ENCODE data around the gene NEURL1.

- no peak for TF ChIP-seq CTCF (IDR thresholded peaks at IDR 0.05)
- no peak for TF ChIP-seq EP300 (IDR thresholded peaks at IDR 0.05)
- TF ChIP-seq POLR2A (IDR thresholded peaks at IDR 0.05) = no peak
Observed at GRCh38 chr10:103493916-103494877, 692 bp downstream of the NEURL1 start.

Measured in stomach (tissue), 4 donors.